ENCODE data around the gene AJAP1.

Gene AJAP1

GRCh38 chr1:4631321-4631720, 23.1 kb upstream of the AJAP1 start:
- no peak for DNase-seq

GRCh38 chr1:4633346-4633745, 21.1 kb upstream of the AJAP1 start:
- DNase-seq, result no peak

- no peak for DNase-seq
These were observed 20.1 kb upstream of the AJAP1 start for GRCh38 chr1:4634156-4634792.

GRCh38 chr1:4634793-4635406, 19.5 kb upstream of the AJAP1 start:
- no peak for DNase-seq

GRCh38 chr1:4636186-4636585, 18.2 kb upstream of the AJAP1 start:
- DNase-seq, result no peak

- no peak for DNase-seq
These were observed 17.6 kb upstream of the AJAP1 start for GRCh38 chr1:4636644-4637380.

- DNase-seq, result no peak
These were observed 16.6 kb upstream of the AJAP1 start for GRCh38 chr1:4637616-4638344.

GRCh38 chr1:4638345-4638729, 16.1 kb upstream of the AJAP1 start:
- DNase-seq, result no peak

GRCh38 chr1:4640931-4641330, 13.5 kb upstream of the AJAP1 start:
- no peak for DNase-seq

- DNase-seq, result no peak
These were observed 7.0 kb upstream of the AJAP1 start for GRCh38 chr1:4647391-4647790.

GRCh38 chr1:4648657-4649056, 5.8 kb upstream of the AJAP1 start:
- DNase-seq, result no peak

- no peak for DNase-seq
These were observed 3.9 kb upstream of the AJAP1 start for GRCh38 chr1:4650481-4650880.

- DNase-seq, result no peak
These were observed 3.4 kb upstream of the AJAP1 start for GRCh38 chr1:4650981-4651380.

- peak; percentile 1 for DNase-seq
These were observed 1.6 kb upstream of the AJAP1 start for GRCh38 chr1:4652631-4653327.

- no peak for DNase-seq
These were observed 1.1 kb upstream of the AJAP1 start for GRCh38 chr1:4653328-4653660.

- DNase-seq, result no peak
These were observed 610 bp downstream of the AJAP1 start for GRCh38 chr1:4654764-4655673.

- no peak for DNase-seq
These were observed 1.5 kb downstream of the AJAP1 start for GRCh38 chr1:4655674-4656532.

- DNase-seq, result no peak
These were observed 2.2 kb downstream of the AJAP1 start for GRCh38 chr1:4656533-4657140.

GRCh38 chr1:4657244-4657789, 2.9 kb downstream of the AJAP1 start:
- no peak for DNase-seq

GRCh38 chr1:4657960-4658541, 3.6 kb downstream of the AJAP1 start:
- no peak for DNase-seq

All from NCI-H774 (cell line).